Measurements from ENCODE around the gene TRPV4. TPM values are rescaled to one million over a fixed set of nuclear protein-coding genes. Genes with fewer than 3 reads are reported as not detected.

Gene TRPV4
- total RNA-seq, 4 donors from 2014 or later: 6.6 to 10.9 (median 8.1) TPM

- 73 to 87% methylated on average over 5 of the region's 5 CpGs for WGBS, 2 donors
- TF ChIP-seq POLR2A (IDR thresholded peaks at IDR 0.05): no peak
- no peak for TF ChIP-seq CTCF (IDR thresholded peaks at IDR 0.05)
- no peak overlapping the region for H3K4me3 ChIP-seq (ENCODE audit: low read depth, poor library complexity, severe bottlenecking)
- no peak for DNase-seq (ENCODE audit: low spot score in 2 of 2)
- intact Hi-C loops (cut with DNase I; ENCODE audit: low total_unique reads): no loop called here
Measured at GRCh38 chr12:109842021-109842420, 8.8 kb upstream of the TRPV4 start.

- DNase-seq (ENCODE audit: low spot score in 2 of 2): no peak
- TF ChIP-seq CTCF (IDR thresholded peaks at IDR 0.05): no peak
- TF ChIP-seq POLR2A (IDR thresholded peaks at IDR 0.05): no peak
- WGBS, 2 donors: 87 to 91% methylated on average over 9 of the region's 9 CpGs
- intact Hi-C loops (cut with DNase I; ENCODE audit: low total_unique reads): no loop called here
- H3K4me3 ChIP-seq (ENCODE audit: low read depth, poor library complexity, severe bottlenecking): no peak overlapping the region
Measured at GRCh38 chr12:109841356-109841755, 8.2 kb upstream of the TRPV4 start.

GRCh38 chr12:109840305-109841074, 7.3 kb upstream of the TRPV4 start:
- TF ChIP-seq POLR2A (IDR thresholded peaks at IDR 0.05): no peak
- H3K4me3 ChIP-seq (ENCODE audit: low read depth, poor library complexity, severe bottlenecking): no peak overlapping the region
- WGBS, 2 donors: 56 to 59% methylated on average over 6 to 7 of the region's 7 CpGs
- intact Hi-C loops (cut with DNase I; ENCODE audit: low total_unique reads): no loop called here
- DNase-seq (ENCODE audit: low spot score in 2 of 2): no peak

GRCh38 chr12:109839444-109839843, 6.2 kb upstream of the TRPV4 start:
- H3K4me3 ChIP-seq (ENCODE audit: low read depth, poor library complexity, severe bottlenecking): no peak overlapping the region
- no peak for TF ChIP-seq CTCF (IDR thresholded peaks at IDR 0.05)
- TF ChIP-seq POLR2A (IDR thresholded peaks at IDR 0.05): no peak
- DNase-seq (ENCODE audit: low spot score in 2 of 2): no peak
- intact Hi-C loops (cut with DNase I; ENCODE audit: low total_unique reads): no loop called here
- WGBS, 2 donors: 67 to 75% methylated on average over 6 of the region's 6 CpGs

GRCh38 chr12:109836916-109837315, 3.7 kb upstream of the TRPV4 start:
- 45 to 51% methylated on average over 3 of the region's 3 CpGs for WGBS, 2 donors
- DNase-seq (ENCODE audit: low spot score in 2 of 2): no peak
- TF ChIP-seq CTCF (IDR thresholded peaks at IDR 0.05) (no peak), POLR2A (IDR thresholded peaks at IDR 0.05) (no peak)
- no peak overlapping the region for H3K4me3 ChIP-seq (ENCODE audit: low read depth, poor library complexity, severe bottlenecking)
- intact Hi-C loops (cut with DNase I; ENCODE audit: low total_unique reads): no loop called here

GRCh38 chr12:109835827-109836226, 2.6 kb upstream of the TRPV4 start:
- no peak overlapping the region for H3K4me3 ChIP-seq (ENCODE audit: low read depth, poor library complexity, severe bottlenecking)
- 84 to 93% methylated on average over 4 of the region's 4 CpGs for WGBS, 2 donors
- intact Hi-C loops (cut with DNase I; ENCODE audit: low total_unique reads): no loop called here
- DNase-seq (ENCODE audit: low spot score in 2 of 2): no peak
- no peak for TF ChIP-seq POLR2A (IDR thresholded peaks at IDR 0.05)
- no peak for TF ChIP-seq CTCF (IDR thresholded peaks at IDR 0.05)

Data from lower leg skin (tissue), 4 donors.